Measurements from ENCODE around the gene G6PC3.
"Not testable (repeated sequence)": the region's sequence is repeated elsewhere in the genome, so short reads cannot be mapped to it uniquely, and the experiment has no call there.

G6PC3 gene

DNA sequence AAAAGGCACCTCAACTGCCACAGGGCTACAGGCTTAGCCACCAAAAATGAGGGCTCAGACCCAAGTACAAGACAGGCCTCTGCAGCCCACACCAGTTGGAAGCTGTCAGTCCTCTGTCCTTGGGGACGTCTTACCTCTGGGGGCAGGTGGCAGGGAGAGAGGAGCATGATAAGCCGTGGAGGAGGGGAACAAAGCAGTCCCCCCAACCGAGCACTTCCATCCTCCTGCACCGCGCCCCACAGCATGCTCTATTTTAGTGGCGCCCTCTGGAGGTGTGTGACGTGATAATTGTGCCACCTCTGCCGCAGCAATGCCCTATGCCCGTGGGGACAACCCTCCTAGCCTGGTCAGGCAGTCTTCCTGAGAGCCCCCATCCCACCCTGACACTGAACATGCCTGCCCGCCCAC lies 13.6 kb downstream of the G6PC3 start:
- DNase-seq, result no peak

DNA sequence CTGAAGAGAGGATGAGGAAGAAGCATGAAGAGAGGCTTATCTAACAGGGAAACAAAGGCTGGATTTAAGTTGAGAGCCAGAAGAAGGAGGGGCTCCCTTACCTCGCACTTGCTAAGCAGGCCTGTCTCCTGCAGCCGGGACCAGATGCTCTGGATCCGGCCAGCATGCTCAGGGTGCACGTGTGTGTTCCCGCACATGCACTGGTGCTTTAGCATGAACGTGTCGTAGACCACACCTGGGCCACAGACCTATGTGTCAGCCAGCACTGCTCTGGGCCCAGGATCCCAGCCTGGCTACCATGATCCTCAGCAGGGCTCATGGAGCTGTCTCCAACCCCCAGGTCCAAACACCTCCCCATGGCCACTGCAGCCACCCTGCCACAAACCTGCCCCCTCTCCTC lies 14.4 kb downstream of the G6PC3 start:
- no peak for DNase-seq

DNA sequence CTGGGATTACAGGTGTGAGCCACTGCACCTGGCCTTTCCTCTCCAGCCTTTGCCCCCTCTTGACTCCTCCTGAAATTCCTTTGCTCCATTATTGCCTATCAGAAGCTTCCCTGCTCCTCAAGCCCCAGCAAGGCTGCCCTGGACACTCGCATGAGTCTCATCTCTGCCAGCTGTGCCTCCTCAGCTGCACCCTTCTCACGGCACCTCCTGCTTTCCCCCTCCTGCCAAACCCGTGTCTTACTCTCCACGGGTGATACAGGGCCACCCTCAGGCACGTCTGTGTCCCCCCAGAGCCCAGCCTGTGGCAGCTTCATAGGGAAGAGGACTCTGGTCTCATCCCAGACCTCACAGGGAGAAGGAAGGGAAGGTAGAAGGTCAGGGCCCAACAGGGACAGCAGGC lies 15.4 kb downstream of the G6PC3 start:
- DNase-seq, result no peak

DNA sequence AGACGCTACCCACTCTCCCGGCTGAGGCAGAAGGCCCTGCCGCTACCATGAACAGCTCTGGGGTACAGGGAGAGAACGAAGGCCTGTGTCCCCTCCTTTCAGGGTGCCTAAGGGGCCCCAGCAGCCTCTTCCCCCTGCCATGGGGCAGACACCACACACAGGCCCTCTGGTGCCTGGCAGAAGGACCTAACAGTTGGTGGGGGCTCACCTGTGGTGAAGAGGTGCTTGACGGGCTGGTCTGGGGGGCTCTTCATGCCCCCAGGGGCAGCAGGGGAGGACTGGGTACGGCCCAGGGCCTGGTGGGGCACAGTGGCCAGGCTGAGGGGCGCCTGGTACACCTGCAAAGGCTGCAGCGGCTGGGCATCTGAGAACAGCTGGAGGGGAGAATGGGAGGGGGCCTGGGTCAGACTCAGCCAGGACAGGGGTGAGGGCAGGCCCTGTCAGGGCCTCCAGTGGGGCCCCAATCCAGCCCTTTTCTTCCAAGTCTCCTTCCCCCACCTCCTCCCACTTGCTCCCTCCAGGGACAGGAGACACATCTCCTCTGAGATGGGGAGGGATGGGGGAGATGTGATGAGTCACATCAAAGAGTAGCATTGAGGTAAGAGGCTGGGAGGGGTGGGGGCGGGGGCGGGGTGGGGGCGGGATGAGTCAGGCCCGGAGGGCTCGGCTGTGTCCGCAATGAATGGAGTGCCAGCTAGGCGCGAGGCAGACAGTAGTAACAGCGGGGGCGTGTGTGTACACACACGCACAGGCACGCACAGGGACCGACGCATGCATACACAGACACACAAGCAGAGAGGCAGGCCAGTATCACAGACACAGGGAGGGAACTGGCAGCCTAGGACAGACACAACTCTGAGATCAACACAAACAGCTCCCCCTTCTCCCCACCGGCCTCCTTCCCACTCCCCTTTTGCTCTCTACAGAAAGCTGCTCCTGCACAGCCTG lies 16.1 kb downstream of the G6PC3 start:
- no peak for DNase-seq

DNA sequence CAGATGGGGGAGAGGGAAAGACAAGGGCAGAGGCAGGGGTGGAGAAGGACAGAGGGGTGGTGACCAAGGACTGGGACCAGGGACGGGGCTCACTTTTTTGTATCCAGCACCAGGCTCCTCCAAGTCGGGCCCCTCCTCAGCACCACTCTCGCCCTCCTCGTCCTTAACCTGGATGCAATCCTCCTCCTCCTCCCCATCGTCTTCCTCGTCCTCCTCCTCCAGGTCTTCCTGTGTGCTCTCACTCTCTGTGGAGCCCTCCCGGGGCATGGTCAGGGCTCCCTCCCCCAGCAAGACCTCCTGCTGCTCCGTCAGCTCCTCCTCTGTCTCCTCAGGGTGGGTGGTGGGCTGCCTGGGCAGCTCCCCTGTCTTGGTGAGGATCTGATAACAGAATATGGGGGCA lies 16.8 kb downstream of the G6PC3 start:
- no peak for DNase-seq

DNA sequence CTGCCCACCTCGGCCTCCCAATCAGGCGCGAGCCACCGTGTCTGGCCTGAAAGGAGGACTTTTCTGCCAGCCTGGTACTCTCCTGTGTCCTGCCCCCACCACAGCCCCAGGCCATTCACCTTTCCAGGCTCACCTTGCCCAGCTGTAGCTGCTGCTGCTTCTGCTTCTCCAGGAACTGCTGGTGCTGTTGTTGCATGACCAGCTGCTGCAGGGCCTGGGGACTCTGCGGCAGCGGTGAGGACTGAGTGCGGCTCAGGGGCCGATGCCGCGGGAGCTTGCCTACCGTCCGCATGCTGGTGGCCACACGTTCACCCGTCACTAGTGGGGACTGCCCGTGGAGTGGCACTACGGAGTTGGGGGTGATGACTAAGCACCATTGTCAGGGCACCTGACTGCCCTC lies 17.7 kb downstream of the G6PC3 start:
- no peak for DNase-seq

DNA sequence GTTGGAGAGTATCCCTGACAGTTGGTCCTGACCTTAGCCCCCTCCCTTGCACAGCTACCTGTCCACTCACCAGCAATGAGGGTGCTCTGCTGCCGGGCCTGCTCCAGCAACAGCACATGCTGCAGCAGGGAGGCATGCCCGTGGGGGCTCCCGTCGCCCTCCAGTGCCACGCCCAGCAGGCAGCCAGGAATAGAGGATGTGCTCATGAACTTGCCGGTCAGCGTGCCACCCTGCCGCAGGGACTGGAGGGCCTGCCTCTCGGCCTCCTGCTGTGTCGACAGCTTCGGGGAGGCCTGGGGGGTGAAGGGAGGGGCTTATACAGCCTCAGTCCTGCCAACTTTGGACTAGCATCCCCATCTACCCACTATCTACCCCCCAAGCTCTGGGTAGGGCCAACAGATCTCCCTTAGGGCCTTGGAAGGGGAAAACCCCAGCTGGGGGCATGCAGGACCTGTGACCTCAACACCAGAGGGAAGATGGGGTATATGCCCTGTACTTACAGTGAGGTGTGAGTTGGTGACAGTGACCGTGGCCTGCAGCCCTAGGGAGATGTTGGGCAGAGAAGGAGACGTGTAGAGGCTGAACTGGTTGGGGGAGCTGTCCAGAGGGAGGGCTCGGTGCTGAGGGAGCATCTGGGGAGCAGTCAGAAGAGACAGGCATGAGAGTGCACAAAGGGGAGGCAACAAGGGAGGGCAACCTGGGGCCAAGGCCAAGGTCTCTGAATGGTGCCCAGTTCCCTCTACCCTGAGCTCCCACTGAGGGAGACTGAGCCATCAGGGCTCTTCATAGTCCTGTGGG lies 20.9 kb downstream of the G6PC3 start:
- no peak for DNase-seq

DNA sequence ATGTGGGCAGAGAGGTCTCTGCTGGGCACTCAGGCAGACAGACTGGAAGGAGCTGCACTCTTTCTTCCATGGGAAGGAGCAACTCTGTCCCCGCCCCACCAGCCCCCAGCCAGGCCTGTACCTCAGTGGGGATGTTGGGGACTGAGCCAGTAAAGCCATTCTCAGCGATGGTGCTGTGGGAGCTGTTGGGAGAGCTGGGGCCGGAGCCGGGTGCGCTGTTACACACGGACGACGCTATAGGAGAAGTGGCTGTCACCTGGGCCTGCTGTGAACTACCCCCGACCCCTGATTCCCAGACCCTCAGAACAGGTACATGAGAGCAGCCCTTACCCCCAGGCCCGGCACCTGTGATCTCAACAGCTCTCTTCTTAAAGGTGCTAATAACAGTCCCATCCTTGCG lies 21.5 kb downstream of the G6PC3 start:
- no peak for DNase-seq

DNA sequence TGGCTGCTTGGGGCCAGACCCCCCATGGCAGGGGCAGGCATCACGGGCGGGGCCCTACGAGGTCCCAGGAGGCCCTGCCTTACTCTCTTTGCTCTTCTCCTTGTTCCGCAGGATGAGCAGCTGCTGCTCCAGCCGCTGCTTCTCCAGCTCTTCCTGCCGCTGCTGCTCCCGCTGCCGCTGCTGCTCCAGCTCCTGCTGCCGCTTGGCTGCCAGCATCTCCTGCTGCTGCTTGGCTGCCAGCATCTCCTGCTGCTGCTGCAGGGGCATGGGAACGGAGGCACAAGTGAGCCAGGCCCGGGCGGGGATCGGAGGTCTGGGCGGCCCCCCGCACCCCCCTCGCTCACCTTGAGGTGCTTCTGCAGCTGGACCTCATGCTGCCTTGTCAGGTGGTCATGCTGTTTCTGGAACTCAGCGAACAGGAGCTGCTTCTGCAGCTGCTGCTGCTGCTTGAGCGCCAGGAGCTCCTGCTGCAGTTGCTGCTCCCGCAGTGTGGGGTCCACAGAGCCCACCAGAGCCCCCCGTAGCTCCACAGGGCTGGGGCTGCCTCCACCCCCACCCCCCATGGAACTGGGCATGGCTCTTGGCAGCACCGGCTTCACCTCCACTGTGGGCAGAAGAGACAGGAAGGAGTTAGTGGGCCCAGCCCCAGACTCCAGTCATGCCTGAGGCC lies 22.8 kb downstream of the G6PC3 start:
- no peak for DNase-seq

DNA sequence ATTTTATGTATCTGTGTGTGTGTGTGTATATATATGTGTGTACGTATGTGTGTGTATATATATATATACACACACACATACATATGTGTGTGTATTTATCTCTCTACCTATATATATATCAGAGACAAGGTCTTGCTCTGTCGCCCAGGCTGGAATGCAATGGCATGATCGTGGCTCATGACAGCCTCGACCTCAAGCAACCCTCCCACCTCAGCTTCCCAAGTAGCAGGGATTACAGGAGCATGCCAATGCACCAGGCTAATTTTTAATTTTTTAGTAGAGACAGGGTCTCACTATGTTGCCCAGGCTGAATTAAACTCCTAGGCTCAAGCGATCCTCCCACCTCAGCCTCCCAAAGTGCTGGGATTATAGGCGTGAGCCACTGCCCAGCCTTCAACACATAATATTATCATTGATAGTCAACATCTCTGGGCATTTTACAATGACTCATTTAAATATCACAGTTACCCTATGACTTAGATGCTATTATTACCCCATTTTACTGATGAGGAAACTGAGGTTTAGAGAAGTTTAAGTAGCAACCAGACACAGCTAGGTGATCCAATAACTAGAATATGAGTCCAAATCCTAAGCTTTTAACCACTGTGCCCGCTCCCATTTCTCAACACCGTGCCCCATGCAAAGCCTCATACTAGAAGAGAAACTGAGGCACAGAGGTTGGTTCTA lies 24.3 kb downstream of the G6PC3 start:
- no peak for DNase-seq

DNA sequence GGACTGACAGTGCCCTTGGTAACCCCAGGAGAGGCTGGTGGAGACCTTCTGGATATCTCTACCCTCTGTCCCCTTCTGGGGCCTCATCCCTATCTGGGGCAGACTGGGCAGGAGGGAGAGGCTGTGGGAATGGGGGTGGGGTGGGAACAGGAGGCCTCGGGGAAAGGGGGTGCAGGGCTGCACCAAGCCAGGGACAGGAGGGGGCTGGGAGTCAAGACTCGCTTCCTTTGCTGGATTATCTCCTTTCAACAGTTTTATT lies 24.8 kb downstream of the G6PC3 start:
- DNase-seq, result no peak

DNA sequence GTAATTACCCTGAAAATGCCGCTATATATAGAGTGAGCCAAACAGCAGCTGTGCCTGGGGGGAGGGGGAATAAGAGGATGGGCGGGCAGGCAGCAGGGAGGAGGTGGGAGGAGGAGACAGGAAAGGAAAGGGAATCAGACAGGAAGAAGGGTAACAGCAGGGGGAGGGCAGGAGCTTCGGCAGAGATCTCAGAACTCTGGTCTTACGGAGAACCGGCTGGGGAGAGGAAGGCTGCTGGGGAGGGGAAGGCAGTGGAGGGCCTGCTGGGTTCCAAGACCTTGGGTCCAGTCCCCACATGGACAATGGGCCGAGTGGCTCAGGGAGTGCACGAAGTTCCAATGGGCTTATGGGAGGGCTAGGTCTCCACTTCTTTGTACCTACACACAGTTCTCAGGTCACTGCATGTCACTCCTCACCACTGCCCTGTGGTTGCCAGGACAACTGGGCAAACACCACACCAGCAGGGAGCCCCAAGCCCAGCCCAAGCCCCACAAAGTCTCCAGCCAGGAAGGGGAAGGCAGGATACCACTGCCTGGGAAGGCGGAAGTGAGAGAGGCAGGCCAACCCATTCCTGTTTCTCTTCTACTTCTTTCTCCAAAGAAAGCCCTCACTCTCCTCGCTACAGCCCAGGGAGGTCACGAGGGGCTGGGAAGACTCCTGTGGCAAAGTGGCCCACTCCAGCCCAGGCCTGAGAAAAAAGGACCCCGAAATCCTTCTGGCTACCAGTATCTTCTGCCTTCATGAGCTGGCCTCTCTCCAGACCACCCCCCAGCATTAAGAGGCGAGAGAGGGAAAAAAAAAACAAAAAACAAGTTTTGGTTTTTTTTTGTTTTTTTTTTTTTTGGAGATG lies 25.3 kb downstream of the G6PC3 start:
- DNase-seq, result peak; percentile 85

DNA sequence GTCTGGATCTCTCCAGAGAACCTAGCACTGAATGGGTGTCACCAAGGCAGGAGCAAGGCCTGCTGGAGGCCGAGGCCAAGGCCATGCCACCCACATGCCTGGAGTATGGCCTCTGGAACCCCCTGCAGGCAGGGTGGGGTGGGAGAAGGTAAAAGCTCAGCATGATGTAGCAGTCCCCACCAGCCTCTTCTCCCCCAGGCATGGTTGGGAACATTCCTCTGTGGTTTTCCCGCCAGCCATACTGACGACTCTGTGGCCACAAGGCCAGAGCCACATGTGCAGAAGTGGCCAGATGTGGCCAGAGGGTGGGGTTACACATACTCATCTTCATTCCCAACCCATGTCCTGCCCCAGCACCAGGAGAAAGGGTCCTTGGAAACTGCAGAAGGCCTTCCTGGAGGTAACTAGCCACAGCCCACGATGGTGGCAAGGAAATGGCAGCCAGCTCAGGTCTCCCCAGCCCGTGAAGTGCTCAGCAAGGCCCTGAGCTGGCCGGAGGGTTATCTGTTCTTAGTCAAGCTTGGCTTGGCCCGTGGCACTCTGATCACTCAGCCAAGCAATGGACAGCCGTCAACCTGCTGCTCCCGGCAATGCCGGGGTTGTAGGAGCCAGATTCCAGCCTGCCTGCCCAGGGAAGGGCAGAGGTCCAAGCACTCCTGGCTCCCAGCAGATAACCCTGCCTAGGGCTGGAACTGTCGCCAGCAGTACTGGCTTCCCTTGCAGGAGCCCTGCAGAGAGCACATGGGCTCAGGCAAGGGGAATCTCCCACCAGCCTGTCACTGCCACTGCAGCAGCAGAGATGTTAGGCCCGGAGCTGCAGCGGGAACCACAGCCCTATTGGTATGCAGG lies 26.8 kb downstream of the G6PC3 start:
- no peak for DNase-seq

DNA sequence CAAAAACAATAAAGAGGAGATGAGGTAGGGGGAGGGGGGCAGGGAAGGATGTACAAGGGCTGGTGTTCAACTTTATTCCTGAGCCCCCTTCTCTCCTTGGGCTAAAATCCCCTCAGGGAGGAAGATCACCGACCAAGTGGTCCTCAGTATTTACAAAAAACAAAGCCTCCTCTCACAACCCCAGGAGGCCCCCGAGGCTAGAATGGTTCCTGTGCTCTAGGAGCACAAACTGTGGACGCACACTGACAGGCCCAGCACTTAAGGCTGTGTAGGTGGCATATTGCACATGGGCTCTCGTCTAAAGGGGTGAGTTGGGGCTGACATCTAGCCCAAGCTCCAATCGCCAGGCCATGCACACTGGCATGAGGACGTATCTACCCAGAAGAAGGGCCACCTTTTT lies 31.3 kb downstream of the G6PC3 start:
- DNase-seq, result not testable (repeated sequence)

DNA sequence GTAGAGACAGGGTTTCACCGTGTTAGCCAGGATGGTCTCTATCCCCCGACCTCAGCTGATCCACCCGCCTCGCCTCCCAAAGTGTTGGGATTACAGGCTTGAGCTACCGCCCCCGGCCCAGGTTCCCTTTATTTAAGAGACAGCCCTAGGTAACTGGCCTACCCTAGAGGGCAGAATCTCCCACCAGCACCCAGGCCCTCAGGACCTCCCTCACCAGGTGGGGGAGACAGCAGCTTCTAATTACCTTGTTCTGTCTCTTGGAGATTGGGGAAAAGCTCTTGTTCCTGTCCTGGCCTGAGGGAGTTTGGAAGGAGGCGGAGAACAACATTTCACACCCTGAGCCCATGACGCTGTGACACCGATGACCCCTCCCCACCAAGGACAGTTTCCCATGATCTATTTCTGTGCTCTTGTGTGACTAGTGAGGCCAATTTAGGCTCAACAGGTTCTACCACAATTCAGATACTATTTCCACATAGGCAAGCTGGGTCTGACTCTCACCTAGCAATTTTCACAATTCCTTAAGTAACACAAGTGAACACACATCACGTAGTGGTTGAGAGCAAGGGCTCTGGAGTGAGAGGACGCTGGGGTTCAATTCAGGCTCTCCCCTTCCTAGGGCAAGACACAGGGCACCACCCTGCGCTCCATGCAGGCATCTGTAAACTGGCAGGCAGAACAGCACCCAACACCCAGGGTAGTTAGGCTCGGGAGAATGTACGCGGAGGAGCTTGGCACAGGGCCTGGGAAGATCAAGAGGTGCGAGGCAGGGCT lies 32.5 kb downstream of the G6PC3 start:
- DNase-seq, result no peak

DNA sequence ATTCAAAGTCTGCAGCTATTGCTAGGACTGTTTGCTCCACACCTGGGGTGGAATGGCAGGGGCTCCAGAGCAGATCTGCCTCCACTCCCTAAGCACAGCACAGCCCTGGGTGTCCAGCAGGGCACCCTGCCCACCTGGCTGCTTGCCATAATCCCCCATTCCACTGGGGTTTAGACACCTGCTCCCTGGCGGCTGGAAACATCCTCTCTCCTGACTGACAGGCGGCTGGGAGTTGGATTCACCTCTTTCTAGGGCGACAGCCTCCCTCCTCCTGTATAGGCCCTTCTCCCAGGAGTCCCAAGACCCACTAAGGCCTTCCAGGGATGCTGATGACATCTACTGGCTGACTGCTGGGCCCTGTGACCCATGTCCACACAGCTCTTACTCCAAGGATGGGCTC lies 34.9 kb downstream of the G6PC3 start:
- DNase-seq, result no peak

DNA sequence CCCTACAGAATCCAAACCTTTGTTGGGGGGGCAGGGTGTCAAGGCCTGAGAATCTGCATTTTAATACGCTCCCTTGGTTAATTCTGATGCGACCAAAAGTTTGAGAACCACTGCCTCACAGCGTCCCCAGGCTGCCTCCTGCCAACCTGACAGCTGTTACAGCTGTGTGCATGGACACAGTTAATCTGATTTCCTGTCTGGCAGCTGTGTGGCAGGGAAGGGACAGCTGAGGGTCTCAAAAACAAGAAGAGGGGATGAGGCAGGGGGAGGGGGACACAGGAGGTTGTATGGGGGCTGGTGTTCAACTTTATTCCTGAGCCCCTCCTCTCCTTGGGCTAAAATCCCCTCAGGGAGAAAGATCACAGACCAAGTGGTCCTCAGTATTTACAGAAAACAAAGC lies 35.4 kb downstream of the G6PC3 start:
- DNase-seq, result no peak

DNA sequence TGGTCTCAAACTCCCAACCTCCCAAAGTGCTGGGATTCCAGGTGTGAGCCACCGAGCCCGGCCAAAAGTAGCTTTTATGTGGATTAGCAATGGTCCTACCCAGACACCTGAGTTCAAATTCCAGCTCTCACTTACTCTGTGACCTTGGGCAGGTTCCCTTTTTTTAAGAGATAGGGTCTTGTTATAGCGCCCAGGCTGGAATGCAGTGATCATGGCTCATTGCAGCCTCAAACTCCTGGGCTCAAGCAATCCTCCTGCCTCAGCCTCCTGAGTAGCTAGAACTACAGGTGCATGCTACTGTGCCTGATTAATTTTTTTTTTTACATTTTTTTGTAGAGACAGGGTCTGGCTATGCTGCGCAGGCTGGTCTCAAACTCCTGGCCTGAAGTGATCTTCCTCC lies 36.3 kb downstream of the G6PC3 start:
- DNase-seq, result no peak

DNA sequence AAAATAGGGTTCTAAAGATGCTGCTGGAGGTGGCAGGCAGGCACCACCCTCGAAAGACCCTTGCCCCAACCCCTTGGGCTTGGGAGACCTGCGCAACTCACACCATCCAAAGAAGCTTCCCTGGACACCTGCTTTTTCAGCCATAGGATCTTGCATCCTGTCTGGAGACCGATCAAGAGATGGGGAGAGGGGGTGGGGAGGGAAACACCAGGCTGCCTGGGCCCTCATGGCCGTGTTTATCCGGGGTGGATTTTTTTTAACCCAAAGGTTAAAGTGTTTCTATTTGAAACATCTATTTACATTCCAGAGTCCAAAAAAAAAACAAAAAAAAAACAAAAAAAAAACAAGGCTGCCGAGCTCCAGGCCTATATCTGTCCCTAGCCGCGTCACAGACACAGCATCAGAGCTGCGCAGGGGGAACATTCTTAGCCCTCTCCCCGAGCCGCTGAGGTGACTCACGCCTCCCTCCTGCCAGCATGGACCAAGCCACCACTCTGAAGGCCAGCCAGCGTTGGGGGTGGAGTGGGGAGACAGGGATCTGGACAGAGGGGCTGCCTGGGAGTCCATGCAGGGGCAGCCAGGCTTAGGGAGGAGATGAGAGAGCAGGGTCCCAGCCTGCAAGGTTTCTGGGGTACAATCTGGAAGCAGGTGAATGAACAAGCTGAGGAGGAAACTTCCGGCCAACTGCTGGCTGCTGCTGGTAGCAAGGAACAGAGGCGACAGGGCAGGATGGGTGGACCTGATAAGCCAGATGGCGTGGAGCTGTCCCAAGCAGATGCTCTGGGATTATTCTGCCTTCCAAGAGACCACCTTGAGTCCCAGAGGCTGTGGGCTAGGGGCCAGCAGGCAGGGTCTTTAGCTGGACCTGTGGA lies 38.1 kb downstream of the G6PC3 start:
- no peak for DNase-seq

DNA sequence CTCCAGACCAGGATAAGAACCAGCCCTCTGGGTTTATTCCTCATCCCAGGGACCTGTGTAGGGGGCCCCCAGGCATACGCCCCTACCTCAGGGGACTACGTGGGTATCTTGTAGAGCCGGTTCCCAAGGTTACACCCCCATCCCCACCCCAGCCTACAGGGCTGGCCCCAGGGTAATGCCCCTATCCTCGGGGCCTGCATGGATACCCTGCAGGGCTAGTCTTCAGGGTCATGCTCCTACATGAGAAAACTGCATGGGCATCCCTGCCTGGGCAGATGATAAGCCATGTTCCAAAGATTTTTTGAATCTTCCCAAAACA lies 38.7 kb downstream of the G6PC3 start:
- DNase-seq, result no peak
